Lung (tissue), 12 donors: ENCODE measurements around the gene IFT172. TPM values are rescaled to one million over a fixed set of nuclear protein-coding genes. Genes with fewer than 3 reads are reported as not detected.

Experiments used
- ATAC-seq: fragments of 200-7000 bp; cut with Tn5 transposase; one replicate; pipeline ENCODE4 v1.9.1; 2020; ENCODE audit warnings: moderate number of reproducible peaks; ENCODE audit not compliant: insufficient read depth, low FRiP score
- DNase-seq, 3 donors: peaks; one replicate each; pipeline ENCODE4 v3.0.0-alpha.2; 2013 to 2017
- H3K27ac ChIP-seq, 2 donors: one replicate each; pipeline ENCODE4 v1.5.1; 2013; ENCODE audit warnings: mild to moderate bottlenecking in 2 of 2, moderate library complexity in 2 of 2, control low read depth in 1 of 2, inconsistent platforms in 1 of 2, low read depth in 1 of 2, low read length in 1 of 2
- H3K27me3 ChIP-seq, 3 donors: one replicate each; pipeline ENCODE4 v1.5.1; 2013; ENCODE audit warnings: low read length in 2 of 3; ENCODE audit not compliant: control insufficient read depth in 3 of 3, insufficient read depth in 3 of 3
- H3K36me3 ChIP-seq, 4 donors: one replicate each; pipeline ENCODE4 v1.5.1; 2013; ENCODE audit warnings: low read length in 4 of 4, mild to moderate bottlenecking in 1 of 4, moderate library complexity in 1 of 4; ENCODE audit not compliant: control insufficient read depth in 4 of 4, insufficient read depth in 4 of 4
- H3K4me1 ChIP-seq, 5 donors: one replicate each; pipeline ENCODE4 v1.5.1; 2013; ENCODE audit warnings: low read length in 5 of 5, mild to moderate bottlenecking in 2 of 5, moderate library complexity in 1 of 5; ENCODE audit not compliant: control insufficient read depth in 5 of 5, insufficient read depth in 5 of 5
- H3K4me3 ChIP-seq: one replicate; pipeline ENCODE4 v1.5.1; 2013; ENCODE audit warnings: mild to moderate bottlenecking, control low read depth, moderate library complexity
- H3K9ac ChIP-seq, 2 donors: one replicate each; pipeline ENCODE4 v1.5.1; 2013; ENCODE audit warnings: low read length in 2 of 2, control low read depth in 1 of 2; ENCODE audit not compliant: insufficient read depth in 1 of 2
- H3K9me3 ChIP-seq, 4 donors: one replicate each; pipeline ENCODE4 v1.5.1; 2013; ENCODE audit warnings: low read length in 3 of 4, mild to moderate bottlenecking in 1 of 4, moderate library complexity in 1 of 4; ENCODE audit not compliant: control insufficient read depth in 4 of 4, insufficient read depth in 3 of 4
- CTCF ChIP-seq: IDR thresholded peaks from 2 replicates; pipeline ENCODE4 v1.5.1; 2012; ENCODE audit warnings: mild to moderate bottlenecking; ENCODE audit errors: control extremely low read depth, extremely low read depth
- WGBS, 2 donors: extraction: QIAGEN DNeasy Blood & Tissue Kit; methylation state at CpG; one replicate each; pipeline ENCODE4 v1.1.7; 2013; 5-methylcytosine and 5-hydroxymethylcytosine counted together
- polyA plus RNA-seq, 2 donors: library from polyadenylated mRNA; stranded (reverse); fragments of 200-250 nt; gene quantifications; one replicate each; pipeline ENCODE4 v1.2.1, GENCODE V29; 2013
- total RNA-seq, 2 donors: library from RNA; depleted of rRNA in 1 of 2; stranded (reverse); fragments of >200 nt in 1 of 2; gene quantifications; one replicate each; pipeline ENCODE4 v1.2.1, GENCODE V29; 2014 to 2021
- donor health status: control.
- donor health status: control.
- donor health status: Bipolar disorder and iron deficiency.
- donor health status: healthy.
- donor health status: DM: yes; HTN: yes; CAD: no.

IFT172 gene
- total and polyA plus RNA-seq, 4 donors = 17.8 to 52.2 (median 35.6) TPM

- Histone ChIP-seq H3K9me3 (no peaks in the 10 kb centered on the region), H3K4me3 (peak within 1 kb of the TSS; percentile 51), H3K27ac (no peak within 1 kb of the TSS), H3K27me3 (peaks cover 0 to 4% (median 0%) of the 10 kb centered on the region in 3 donors), H3K4me1 (peaks cover 0 to 11% (median 0%) of the 10 kb centered on the region in 5 donors), H3K9ac (peak within 1 kb of the TSS; percentile 48 to 79), H3K36me3 (no peaks in the 10 kb centered on the region)
- DNase-seq (peak; percentile 57 to 66 (median 57)), ATAC-seq (peak; percentile 15)
- 0 to 1% methylated on average over 44 to 70 of the region's 70 CpGs for WGBS, 2 donors
- no peak for TF ChIP-seq CTCF
Measured at GRCh38 chr2:27494944-27495554, 5.5 kb upstream of the IFT172 start, which contains the start of gene FNDC4. FNDC4 (minus strand) TSS chr2:27495200; CDS start chr2:27494679, 521 bp downstream.

- H3K4me3 ChIP-seq = peak overlapping the region; percentile 51
- DNase-seq (peak; percentile 17 to 29 (median 26)), ATAC-seq (peak; percentile 9)
- peaks cover 0 to 14% (median 0%) of the 10 kb centered on the region in 5 donors for H3K4me1 ChIP-seq
- H3K9ac ChIP-seq = no peak overlapping the region
- no peak overlapping the region for H3K27ac ChIP-seq
- no peak for TF ChIP-seq CTCF
- H3K27me3 ChIP-seq = peaks cover 0 to 4% (median 0%) of the 10 kb centered on the region in 3 donors
- 26 to 28% methylated on average over 33 to 35 of the region's 35 CpGs for WGBS, 2 donors
- H3K36me3 ChIP-seq = no peaks in the 10 kb centered on the region
- H3K9me3 ChIP-seq = no peaks in the 10 kb centered on the region
Measured at GRCh38 chr2:27494284-27494943, 4.9 kb upstream of the IFT172 start.

GRCh38 chr2:27493948-27494283 is 4.4 kb upstream of the IFT172 start:
- Histone ChIP-seq H3K27ac (no peak overlapping the region), H3K27me3 (peaks cover 0 to 4% (median 0%) of the 10 kb centered on the region in 3 donors)

More at GRCh38 chr2:27493948-27494283, 4.4 kb upstream of the IFT172 start:
- H3K36me3 ChIP-seq = no peaks in the 10 kb centered on the region
- no peak overlapping the region for H3K4me3 ChIP-seq
- H3K9ac ChIP-seq = no peak overlapping the region
- no peak for TF ChIP-seq CTCF
- H3K9me3 ChIP-seq = no peaks in the 10 kb centered on the region
- ATAC-seq = no peak
- WGBS, 2 donors = 91 to 94% methylated on average over 13 of the region's 13 CpGs
- DNase-seq = peak in 1 of 3 donors; percentile 17
- peaks cover 0 to 17% (median 2%) of the 10 kb centered on the region in 5 donors for H3K4me1 ChIP-seq
